HUES64 (cell line): ENCODE measurements around the gene GNG14.
A peak's percentile ranks its signal among the peaks of the same experiment; 100 is the strongest.
"Not testable (repeated sequence)": the region's sequence is repeated elsewhere in the genome, so short reads cannot be mapped to it uniquely, and the experiment has no call there.

Experiments used
- H3K27ac ChIP-seq: 2 replicates; pipeline ENCODE4 v1.7.0; 2013; ENCODE audit warnings: low read depth, low read length, inconsistent platforms
- H3K27me3 ChIP-seq: 2 replicates; pipeline ENCODE4 v1.6.1; 2013; ENCODE audit warnings: mild to moderate bottlenecking, low read length; ENCODE audit not compliant: insufficient read depth
- H3K36me3 ChIP-seq: 2 replicates; pipeline ENCODE4 v1.6.1; 2013; ENCODE audit warnings: mild to moderate bottlenecking, low read length; ENCODE audit not compliant: insufficient read depth
- H3K4me1 ChIP-seq: 2 replicates; pipeline ENCODE4 v1.6.1; 2013; ENCODE audit warnings: mild to moderate bottlenecking, low read length, moderate library complexity; ENCODE audit not compliant: insufficient read depth
- H3K4me3 ChIP-seq: 2 replicates; pipeline ENCODE4 v1.5.1; 2013; ENCODE audit warnings: mild to moderate bottlenecking, low read length, moderate library complexity
- H3K9ac ChIP-seq: 2 replicates; pipeline ENCODE4 v1.6.1; 2013; ENCODE audit warnings: mild to moderate bottlenecking, low read depth, low read length
- H3K9me3 ChIP-seq: 2 replicates; pipeline ENCODE4 v1.6.1; 2013; ENCODE audit warnings: low read depth, low read length; ENCODE audit not compliant: insufficient read depth
- WGBS: fragments of 150-250, 120-280 bp; methylation state at CpG from one replicate; pipeline ENCODE4 v1.1.7; 2013; ENCODE audit warnings: missing lambda C conversion rate; 5-methylcytosine and 5-hydroxymethylcytosine counted together

The GNG14 gene

GRCh38 chr19:12715102-12715501, 27.3 kb downstream of the GNG14 start:
- no peak overlapping the region for H3K9ac ChIP-seq
- no peak overlapping the region for H3K4me3 ChIP-seq
- no peaks in the 10 kb centered on the region for H3K9me3 ChIP-seq
- H3K27me3 ChIP-seq = no peaks in the 10 kb centered on the region
- H3K36me3 ChIP-seq = peaks cover 87% of the 10 kb centered on the region
- H3K4me1 ChIP-seq = no peaks in the 10 kb centered on the region
- no peak overlapping the region for H3K27ac ChIP-seq
- WGBS = 96% methylated on average over 15 of the region's 15 CpGs

- H3K36me3 ChIP-seq = peaks cover 85% of the 10 kb centered on the region
- whole genome bisulfite sequencing = 97% methylated on average over 3 of the region's 3 CpGs
- H3K27me3 ChIP-seq = no peaks in the 10 kb centered on the region
- H3K4me3 ChIP-seq = no peak overlapping the region
- H3K9ac ChIP-seq = no peak overlapping the region
- no peaks in the 10 kb centered on the region for H3K9me3 ChIP-seq
- H3K27ac ChIP-seq = no peak overlapping the region
- peaks cover 5% of the 10 kb centered on the region; the same call in 1 of the 2 replicates for H3K4me1 ChIP-seq
Measured at GRCh38 chr19:12715929-12716328, 28.1 kb downstream of the GNG14 start.

DNA sequence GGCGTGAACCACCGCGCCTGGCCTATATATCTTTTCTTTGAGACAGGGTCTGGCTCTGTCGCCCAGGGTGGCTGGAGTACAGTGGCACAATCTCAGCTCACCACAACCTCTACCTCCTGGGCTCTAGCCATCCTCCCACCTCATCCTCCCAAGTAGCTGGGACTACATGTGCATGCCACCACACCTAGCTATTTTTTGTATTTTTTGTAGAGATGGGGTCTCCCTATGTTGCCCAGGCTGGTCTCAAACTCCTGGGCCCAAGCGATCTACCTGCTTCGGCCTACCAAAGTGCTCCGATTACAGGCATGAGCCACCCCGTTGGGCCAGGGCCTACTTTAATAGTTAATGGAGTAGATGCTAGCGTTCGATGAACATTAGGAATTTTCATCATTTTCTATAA, 32.5 kb downstream of the GNG14 start:
- Histone ChIP-seq H3K9me3 (no peaks in the 10 kb centered on the region), H3K4me1 (peaks cover 5% of the 10 kb centered on the region; the same call in 1 of the 2 replicates), H3K9ac (peak overlapping the region; percentile 94), H3K27me3 (no peaks in the 10 kb centered on the region), H3K27ac (no peak overlapping the region), H3K4me3 (peak overlapping the region; percentile 81), H3K36me3 (peaks cover 46% of the 10 kb centered on the region)
- 95% methylated on average over 10 of the region's 10 CpGs for WGBS

DNA sequence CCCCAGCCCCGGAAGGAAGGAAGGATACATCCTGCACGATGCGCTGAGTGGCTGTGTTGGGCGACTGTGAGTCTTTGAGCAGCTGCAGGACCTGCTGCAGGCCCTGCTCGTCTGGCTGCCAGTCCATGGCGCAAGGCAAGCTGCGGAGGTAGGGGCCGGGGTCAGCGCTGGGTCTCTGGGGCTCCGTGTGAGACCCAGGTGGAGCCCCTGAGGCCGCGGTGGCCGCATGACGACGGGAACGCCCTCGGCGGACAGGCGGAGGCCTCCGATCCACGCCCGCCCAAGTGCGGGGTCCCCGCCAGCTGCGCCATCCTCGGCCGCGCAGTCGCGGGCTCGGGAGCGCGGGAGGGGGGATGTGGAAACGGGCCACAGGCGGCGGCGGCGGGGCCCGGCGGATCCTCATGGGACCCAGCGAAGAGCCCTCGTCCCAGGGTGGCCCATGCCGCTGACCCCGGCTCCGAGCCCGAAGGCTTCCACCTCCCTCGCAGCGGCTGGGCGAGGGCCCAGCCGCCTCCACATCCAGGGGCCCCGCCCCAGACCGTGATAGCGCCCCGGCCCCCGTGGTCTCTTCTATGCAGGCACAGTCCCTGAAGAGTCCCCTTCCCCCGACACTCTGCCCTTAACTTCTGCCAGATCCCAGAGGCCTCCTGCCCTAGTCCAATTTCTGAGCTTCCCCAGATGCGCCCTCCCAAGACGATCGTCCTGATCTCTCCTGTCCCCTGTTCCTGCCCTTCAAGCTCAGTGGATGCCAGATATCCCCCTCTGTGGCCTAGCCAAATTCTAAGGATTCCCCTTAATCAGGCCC, 33.3 kb downstream of the GNG14 start:
- Histone ChIP-seq H3K27ac (peak overlapping the region; percentile 97), H3K36me3 (peaks cover 39% of the 10 kb centered on the region)
- 22% methylated on average over 59 of the region's 59 CpGs for WGBS

GRCh38 chr19:12721656-12722565, 34.1 kb downstream of the GNG14 start:
- peak overlapping the region; percentile 97 for H3K27ac ChIP-seq
- peaks cover 7% of the 10 kb centered on the region for H3K4me1 ChIP-seq
- WGBS = under 1% methylated on average over 64 of the region's 65 CpGs
- peak overlapping the region; percentile 94 for H3K9ac ChIP-seq
- H3K27me3 ChIP-seq = no peaks in the 10 kb centered on the region
- no peaks in the 10 kb centered on the region for H3K9me3 ChIP-seq
- peak overlapping the region; percentile 81 for H3K4me3 ChIP-seq
- peaks cover 31% of the 10 kb centered on the region for H3K36me3 ChIP-seq

More for the DNA sequence above, 33.3 kb downstream of the GNG14 start:
- peak overlapping the region; percentile 94 for H3K9ac ChIP-seq
- no peaks in the 10 kb centered on the region for H3K27me3 ChIP-seq
- H3K4me1 ChIP-seq = peaks cover 5% of the 10 kb centered on the region; the same call in 1 of the 2 replicates
- H3K4me3 ChIP-seq = peak overlapping the region; percentile 81
- no peaks in the 10 kb centered on the region for H3K9me3 ChIP-seq

- Histone ChIP-seq H3K27me3 (no peaks in the 10 kb centered on the region), H3K27ac (peak overlapping the region; percentile 97), H3K36me3 (peaks cover 24% of the 10 kb centered on the region), H3K9me3 (no peaks in the 10 kb centered on the region), H3K9ac (peak overlapping the region; percentile 94), H3K4me3 (peak overlapping the region; percentile 81), H3K4me1 (peaks cover 7% of the 10 kb centered on the region)
- under 1% methylated on average over 26 of the region's 32 CpGs for WGBS
Measured at GRCh38 chr19:12722566-12723380, 35.0 kb downstream of the GNG14 start.

GRCh38 chr19:12723381-12723640, 35.5 kb downstream of the GNG14 start:
- Histone ChIP-seq H3K9ac (peak overlapping the region; percentile 94), H3K27ac (peak overlapping the region; percentile 77)
- under 1% methylated on average over 7 of the region's 7 CpGs for WGBS

DNA sequence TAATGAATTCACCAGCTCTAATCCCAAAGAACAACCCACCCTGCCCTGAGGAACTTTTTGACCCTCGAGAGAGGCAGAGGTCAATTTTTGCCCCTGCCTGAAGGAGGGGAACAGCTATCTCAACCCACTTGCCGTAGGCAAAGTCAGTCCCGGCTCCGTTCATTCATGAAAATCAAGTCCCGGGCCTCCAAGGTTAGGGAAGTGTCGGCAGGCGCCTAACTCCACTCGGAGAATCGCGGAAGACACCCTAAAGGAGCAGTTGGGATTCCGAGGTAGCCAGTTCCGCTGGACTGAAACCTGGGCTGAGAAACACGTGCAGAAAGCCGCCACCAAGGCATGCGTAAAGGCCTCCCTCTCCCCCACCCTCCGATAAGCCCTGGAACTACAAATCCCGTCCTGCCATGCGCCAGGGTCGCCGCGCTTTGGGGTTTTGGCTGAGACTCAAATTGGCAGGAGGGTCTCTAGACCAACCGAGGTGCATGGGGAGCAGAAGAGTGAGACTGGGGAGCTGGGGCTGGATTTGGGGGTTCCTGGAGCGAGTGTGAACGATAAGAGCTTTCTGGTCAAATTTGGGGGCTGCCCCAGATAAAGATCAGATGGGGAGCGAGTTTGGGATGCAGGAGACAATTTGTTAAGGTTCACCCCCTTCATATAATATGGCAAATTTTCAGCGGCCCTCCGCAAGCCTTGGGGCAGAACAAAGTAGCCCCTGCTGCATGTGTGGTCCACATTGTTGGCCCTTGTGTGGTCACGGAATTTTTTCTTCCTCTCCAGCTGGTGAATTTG, 36.0 kb downstream of the GNG14 start, which contains the start of gene TNPO2:
TNPO2 (minus strand) TSS at position 292 of the 786 bp plus-strand sequence. CDS start 2,955 bp downstream, outside the sequence.
- peaks cover 7% of the 10 kb centered on the region for H3K4me1 ChIP-seq
- peak within 1 kb of the TSS; percentile 81 for H3K4me3 ChIP-seq
- H3K27ac ChIP-seq = peak within 1 kb of the TSS; percentile 77
- peaks cover 15% of the 10 kb centered on the region for H3K36me3 ChIP-seq
- 6% methylated on average over 28 of the region's 28 CpGs for WGBS
- H3K9ac ChIP-seq = peak within 1 kb of the TSS; percentile 94
- H3K9me3 ChIP-seq = no peaks in the 10 kb centered on the region
- no peaks in the 10 kb centered on the region for H3K27me3 ChIP-seq

More at GRCh38 chr19:12723381-12723640, 35.5 kb downstream of the GNG14 start:
- Histone ChIP-seq H3K4me3 (peak overlapping the region; percentile 81), H3K27me3 (no peaks in the 10 kb centered on the region), H3K9me3 (no peaks in the 10 kb centered on the region), H3K36me3 (peaks cover 19% of the 10 kb centered on the region), H3K4me1 (peaks cover 7% of the 10 kb centered on the region)

- WGBS = 94% methylated on average over 10 of the region's 10 CpGs
- peaks cover 17% of the 10 kb centered on the region for H3K36me3 ChIP-seq
- H3K9ac ChIP-seq, H3K4me1 ChIP-seq, H3K4me3 ChIP-seq, H3K27me3 ChIP-seq, H3K27ac ChIP-seq, H3K9me3 ChIP-seq: not testable (repeated sequence)
Measured at GRCh38 chr19:12725612-12726011, 37.8 kb downstream of the GNG14 start.

- peaks cover 3% of the 10 kb centered on the region; the same call in 1 of the 2 replicates for H3K4me1 ChIP-seq
Measured at GRCh38 chr19:12726988-12727316, 39.2 kb downstream of the GNG14 start.

More at GRCh38 chr19:12726988-12727316, 39.2 kb downstream of the GNG14 start:
- Histone ChIP-seq H3K9ac (no peak overlapping the region), H3K27ac (no peak overlapping the region), H3K4me3 (no peak overlapping the region), H3K27me3 (no peaks in the 10 kb centered on the region), H3K36me3 (peaks cover 27% of the 10 kb centered on the region), H3K9me3 (no peaks in the 10 kb centered on the region)
- 100% methylated on average over 1 of the region's 2 CpGs for WGBS
